SK-N-SH (cell line): ENCODE data around the gene THOC7. TPM values are rescaled to one million over a fixed set of nuclear protein-coding genes. Genes with fewer than 3 reads are reported as not detected.

Source experiments
- CTCF ChIA-PET: fragments of 300-600, 350-600 bp; formaldehyde crosslinking; extraction: SDS; loops from one replicate; lab custom pipeline; 2021; lab: Yijun Ruan, JAX
- POLR2A ChIA-PET: fragments of 350-600 bp; sonication (Branson Sonifier 250); formaldehyde crosslinking; extraction: SDS; loops from one replicate; lab custom pipeline; 2020; ENCODE audit warnings: antibody characterized with exemption, inconsistent platforms; lab: Yijun Ruan, JAX
- DNase-seq: peaks from one replicate; pipeline ENCODE4 v3.0.0; 2012
- H2AFZ ChIP-seq: fragments of 200-600 bp; sonication (generic); 2 replicates; pipeline ENCODE4 v1.8.1; 2016; ENCODE audit warnings: antibody characterized with exemption, mild to moderate bottlenecking, low read depth
- H3F3A ChIP-seq: fragments of 200-600 bp; sonication (generic); replicated peaks from 2 replicates; pipeline ENCODE3; 2016; ENCODE audit warnings: antibody characterized with exemption, mild to moderate bottlenecking; ENCODE audit not compliant: insufficient read depth
- H3K27ac ChIP-seq, 2 experiments: fragments of 200-500 bp in 1 of 2; fragments of 200-600 bp in 1 of 2; sonication (Bioruptor generic) in 1 of 2; sonication (generic), shearing (Covaris generic) in 1 of 2; 2 replicates each; pipeline versions ENCODE4 v1.5.1 to v1.6.1; 2014 to 2016; ENCODE audit warnings: low read depth in 2 of 2, inconsistent platforms in 1 of 2, low read length in 1 of 2, mild to moderate bottlenecking in 1 of 2, mixed read lengths in 1 of 2
- H3K27me3 ChIP-seq: fragments of 200-600 bp; sonication (generic), shearing (Covaris generic); 2 replicates; pipeline ENCODE4 v1.6.1; 2016; ENCODE audit warnings: mixed run types; ENCODE audit not compliant: insufficient read depth
- H3K36me3 ChIP-seq, 2 experiments: fragments of 200-500 bp in 1 of 2; fragments of 200-600 bp in 1 of 2; sonication (Bioruptor generic) in 1 of 2; sonication (generic) in 1 of 2; replicated peaks in 1 of 2; 2 replicates each; pipeline versions ENCODE3 to v1.5.1; 2014 to 2016; ENCODE audit warnings: low read length in 1 of 2, mild to moderate bottlenecking in 1 of 2; ENCODE audit not compliant: insufficient read depth in 2 of 2, control insufficient read depth in 1 of 2
- H3K4me1 ChIP-seq, 2 experiments: fragments of 200-500 bp in 1 of 2; fragments of 200-600 bp in 1 of 2; sonication (Bioruptor generic) in 1 of 2; sonication (generic), shearing (Covaris generic) in 1 of 2; 2 replicates each; pipeline versions ENCODE4 v1.5.1 to v1.6.1; 2014 to 2016; ENCODE audit warnings: low read depth in 1 of 2, low read length in 1 of 2, mixed run types in 1 of 2; ENCODE audit not compliant: insufficient read depth in 2 of 2, control insufficient read depth in 1 of 2
- H3K4me2 ChIP-seq: fragments of 200-600 bp; sonication (generic), shearing (Covaris generic); 2 replicates; pipeline ENCODE4 v1.6.1; 2017; ENCODE audit warnings: mixed run types
- H3K4me3 ChIP-seq, 2 experiments: fragments of 200-500 bp in 1 of 2; fragments of 200-600 bp in 1 of 2; sonication (Bioruptor generic) in 1 of 2; sonication (generic), shearing (Covaris generic) in 1 of 2; 2 replicates each; pipeline versions ENCODE4 v1.5.1 to v1.8.1; 2014 to 2016; ENCODE audit warnings: low read depth in 2 of 2, inconsistent platforms in 1 of 2, low read length in 1 of 2, mild to moderate bottlenecking in 1 of 2, mixed read lengths in 1 of 2, moderate library complexity in 1 of 2
- H3K79me2 ChIP-seq: fragments of 200-600 bp; sonication (generic); 2 replicates; pipeline ENCODE4 v1.8.1; 2017; ENCODE audit warnings: mild to moderate bottlenecking; ENCODE audit not compliant: insufficient read depth
- H3K9ac ChIP-seq: fragments of 200-600 bp; sonication (generic); 2 replicates; pipeline ENCODE4 v1.6.1; 2017; ENCODE audit warnings: mixed run types
- H3K9me2 ChIP-seq: fragments of 200-600 bp; sonication (generic); 2 replicates; pipeline ENCODE4 v1.6.1; 2017; ENCODE audit warnings: mixed run types
- H3K9me3 ChIP-seq: fragments of 200-600 bp; sonication (generic); 2 replicates; pipeline ENCODE4 v1.6.1; 2017; ENCODE audit warnings: mixed run types, mild to moderate bottlenecking, moderate library complexity
- H4K20me1 ChIP-seq: fragments of 200-600 bp; sonication (generic); 2 replicates; pipeline ENCODE4 v1.6.1; 2017; ENCODE audit warnings: mild to moderate bottlenecking, mixed run types; ENCODE audit not compliant: insufficient read depth
- CHD2 ChIP-seq: fragments of 150-350 bp; IDR thresholded peaks from 2 replicates; pipeline ENCODE4 v1.6.1; 2018; ENCODE audit warnings: low read length; ENCODE audit not compliant: partially characterized antibody
- CTCF ChIP-seq: fragments of 200-600 bp; sonication (generic); IDR thresholded peaks from 2 replicates; pipeline ENCODE4 v1.6.1; 2017; ENCODE audit warnings: antibody characterized with exemption, mild to moderate bottlenecking, moderate library complexity
- ELF1 ChIP-seq: IDR thresholded peaks from 2 replicates; pipeline ENCODE4 v1.4.0; 2012
- EZH2phosphoT487 ChIP-seq: fragments of 200-600 bp; sonication (generic); IDR thresholded peaks from 2 replicates; pipeline ENCODE4 v1.6.1; 2017; ENCODE audit warnings: low read depth, mixed run types, mild to moderate bottlenecking, antibody characterized with exemption, moderate library complexity, borderline replicate concordance
- FOXM1 ChIP-seq: IDR thresholded peaks from 2 replicates; pipeline ENCODE4 v1.4.0; 2012; ENCODE audit warnings: low read depth, mild to moderate bottlenecking
- JUND ChIP-seq: IDR thresholded peaks from 2 replicates; pipeline ENCODE4 v1.4.0; 2012
- MEF2A ChIP-seq: IDR thresholded peaks from 2 replicates; pipeline ENCODE4 v1.4.0; 2012; ENCODE audit warnings: low read depth, borderline replicate concordance
- MXI1 ChIP-seq: IDR thresholded peaks from 2 replicates; pipeline ENCODE4 v1.6.1; 2012; ENCODE audit warnings: mild to moderate bottlenecking, low read depth, low read length, improper control_type of control experiment
- NFIC ChIP-seq: IDR thresholded peaks from 2 replicates; pipeline ENCODE4 v1.4.0; 2012; ENCODE audit warnings: borderline replicate concordance
- NRF1 ChIP-seq: IDR thresholded peaks from 2 replicates; pipeline ENCODE4 v1.6.1; 2012; ENCODE audit warnings: low read depth, mild to moderate bottlenecking, low read length
- POLR2AphosphoS5 ChIP-seq: IDR thresholded peaks from 2 replicates; pipeline ENCODE4 v1.6.1; 2012; ENCODE audit warnings: low read depth, low read length
- RAD21 ChIP-seq: IDR thresholded peaks from 2 replicates; pipeline ENCODE4 v1.6.1; 2012; ENCODE audit warnings: mild to moderate bottlenecking, low read length
- SIN3A ChIP-seq: IDR thresholded peaks from 2 replicates; pipeline ENCODE4 v1.6.1; 2012; ENCODE audit warnings: low read depth, mild to moderate bottlenecking, low read length, moderate library complexity, borderline replicate concordance
- TAF1 ChIP-seq: IDR thresholded peaks from 2 replicates; pipeline ENCODE4 v1.6.1; 2012; ENCODE audit warnings: low read depth, mild to moderate bottlenecking, low read length, moderate library complexity, borderline replicate concordance
- TCF12 ChIP-seq: IDR thresholded peaks from 2 replicates; pipeline ENCODE4 v1.4.0; 2012
- USF1 ChIP-seq: IDR thresholded peaks from 2 replicates; pipeline ENCODE4 v1.4.0; 2012; ENCODE audit warnings: low read depth, borderline replicate concordance
- USF2 ChIP-seq: fragments of 150-350 bp; IDR thresholded peaks from 2 replicates; pipeline ENCODE4 v1.6.1; 2017; ENCODE audit warnings: antibody characterized with exemption, low read length, low read depth, borderline replicate concordance
- ZBTB33 ChIP-seq: IDR thresholded peaks from 2 replicates; pipeline ENCODE4 v1.4.0; 2012; ENCODE audit warnings: low read depth, borderline replicate concordance
- WGBS: methylation state at CpG from one replicate; pipeline ENCODE4 v1.1.6; 2017; ENCODE audit warnings: low lambda C conversion rate; 5-methylcytosine and 5-hydroxymethylcytosine counted together
- polyA plus RNA-seq, 3 experiments: library from polyadenylated mRNA; depleted of rRNA; stranded (reverse); fragments of >200 nt; gene quantifications; 2 replicates each; pipeline ENCODE4 v1.2.3, GENCODE V29; 2012

THOC7 gene
- polyA plus RNA-seq, 1 of the 3 experiments (the other 2 are of a cell fraction): 35.6 TPM

GRCh38 chr3:63861306-63861705, 2.3 kb downstream of the THOC7 start:
- Histone ChIP-seq H2AFZ (no peak overlapping the region), H3K9me2 (no peaks in the 10 kb centered on the region), H3K27me3 (no peaks in the 10 kb centered on the region), H3K27ac (no peak overlapping the region), H3K4me2 (no peak overlapping the region), H3K79me2 (peaks cover 86% of the 10 kb centered on the region), H3K36me3 (peaks cover 0 to 1% of the 10 kb centered on the region in 2 experiments), H3K4me3 (no peak overlapping the region), H3K9me3 (no peaks in the 10 kb centered on the region), H4K20me1 (no peaks in the 10 kb centered on the region), H3K9ac (no peak overlapping the region), H3K4me1 (peaks cover 6% of the 10 kb centered on the region in 2 experiments; a peak in 2 of 4 replicates), H3F3A (no peaks in the 10 kb centered on the region)
- POLR2A ChIA-PET: no interaction called here
- WGBS: 94% methylated on average over 5 of the region's 5 CpGs
- no peak for DNase-seq
- no peak for TF ChIP-seq SIN3A
- no peak for TF ChIP-seq TCF12
- no peak for TF ChIP-seq ELF1
- no peak for TF ChIP-seq NRF1
- no peak for TF ChIP-seq POLR2AphosphoS5
- no peak for TF ChIP-seq MXI1
- no peak for TF ChIP-seq USF1
- TF ChIP-seq ZBTB33: no peak
- TF ChIP-seq USF2: no peak
- no peak for TF ChIP-seq NFIC
- TF ChIP-seq MEF2A: no peak
- TF ChIP-seq JUND: no peak
- no peak for TF ChIP-seq CTCF
- no peak for TF ChIP-seq TAF1
- no peak for TF ChIP-seq FOXM1
- no peak for TF ChIP-seq EZH2phosphoT487
- no peak for TF ChIP-seq CHD2
- TF ChIP-seq RAD21: no peak
- CTCF ChIA-PET: no interaction called here
